IPS-18a (cell line): ENCODE measurements around the gene KCNV2.

Experiments
- H3K27ac ChIP-seq: one replicate; pipeline ENCODE4 v1.5.1; 2013; ENCODE audit warnings: low read length
- H3K27me3 ChIP-seq: one replicate; pipeline ENCODE4 v1.6.1; 2013; ENCODE audit warnings: mild to moderate bottlenecking, low read length; ENCODE audit not compliant: control insufficient read depth, insufficient read depth
- H3K36me3 ChIP-seq: one replicate; pipeline ENCODE4 v1.6.1; 2013; ENCODE audit warnings: low read depth, low read length; ENCODE audit not compliant: control insufficient read depth
- H3K4me1 ChIP-seq: one replicate; pipeline ENCODE4 v1.6.1; 2013; ENCODE audit warnings: low read depth, low read length; ENCODE audit not compliant: control insufficient read depth
- H3K4me3 ChIP-seq: one replicate; pipeline ENCODE4 v1.5.1; 2013; ENCODE audit warnings: low read length
- H3K9ac ChIP-seq: one replicate; pipeline ENCODE4 v1.6.1; 2013; ENCODE audit warnings: mild to moderate bottlenecking, low read length, moderate library complexity
- H3K9me3 ChIP-seq: one replicate; pipeline ENCODE4 v1.6.1; 2013; ENCODE audit warnings: low read depth, low read length; ENCODE audit not compliant: control insufficient read depth

KCNV2 gene

GRCh38 chr9:2722715-2723114, 5.4 kb downstream of the KCNV2 start:
- Histone ChIP-seq H3K4me3 (no peak overlapping the region), H3K9me3 (no peaks in the 10 kb centered on the region), H3K27me3 (no peaks in the 10 kb centered on the region), H3K9ac (no peak overlapping the region), H3K4me1 (no peaks in the 10 kb centered on the region), H3K36me3 (no peaks in the 10 kb centered on the region), H3K27ac (no peak overlapping the region)

GRCh38 chr9:2723376-2724065, 6.2 kb downstream of the KCNV2 start:
- Histone ChIP-seq H3K9ac (no peak overlapping the region), H3K27ac (no peak overlapping the region), H3K4me1 (peaks cover 3% of the 10 kb centered on the region), H3K4me3 (no peak overlapping the region), H3K27me3 (no peaks in the 10 kb centered on the region), H3K36me3 (no peaks in the 10 kb centered on the region), H3K9me3 (no peaks in the 10 kb centered on the region)

GRCh38 chr9:2725126-2725525, 7.8 kb downstream of the KCNV2 start:
- Histone ChIP-seq H3K27me3 (no peaks in the 10 kb centered on the region), H3K4me1 (peaks cover 3% of the 10 kb centered on the region), H3K36me3 (no peaks in the 10 kb centered on the region), H3K9ac (no peak overlapping the region), H3K27ac (no peak overlapping the region), H3K9me3 (no peaks in the 10 kb centered on the region), H3K4me3 (no peak overlapping the region)

GRCh38 chr9:2725898-2726649, 8.8 kb downstream of the KCNV2 start:
- Histone ChIP-seq H3K9me3 (no peaks in the 10 kb centered on the region), H3K27me3 (no peaks in the 10 kb centered on the region), H3K9ac (no peak overlapping the region), H3K4me1 (peaks cover 3% of the 10 kb centered on the region), H3K4me3 (no peak overlapping the region), H3K27ac (no peak overlapping the region), H3K36me3 (no peaks in the 10 kb centered on the region)

GRCh38 chr9:2726650-2727340, 9.5 kb downstream of the KCNV2 start:
- Histone ChIP-seq H3K27ac (no peak overlapping the region), H3K9me3 (no peaks in the 10 kb centered on the region), H3K4me3 (no peak overlapping the region), H3K27me3 (no peaks in the 10 kb centered on the region), H3K9ac (no peak overlapping the region), H3K4me1 (peaks cover 3% of the 10 kb centered on the region), H3K36me3 (no peaks in the 10 kb centered on the region)

GRCh38 chr9:2727374-2727773, 10.1 kb downstream of the KCNV2 start:
- H3K36me3 ChIP-seq = no peaks in the 10 kb centered on the region
- no peaks in the 10 kb centered on the region for H3K9me3 ChIP-seq
- H3K27ac ChIP-seq = no peak overlapping the region
- peaks cover 3% of the 10 kb centered on the region for H3K4me1 ChIP-seq
- H3K9ac ChIP-seq = no peak overlapping the region
- no peak overlapping the region for H3K4me3 ChIP-seq
- H3K27me3 ChIP-seq = no peaks in the 10 kb centered on the region

- Histone ChIP-seq H3K9ac (no peak overlapping the region), H3K4me3 (no peak overlapping the region), H3K27ac (no peak overlapping the region), H3K27me3 (no peaks in the 10 kb centered on the region), H3K9me3 (no peaks in the 10 kb centered on the region), H3K4me1 (peaks cover 3% of the 10 kb centered on the region), H3K36me3 (no peaks in the 10 kb centered on the region)
These were observed 10.8 kb downstream of the KCNV2 start for GRCh38 chr9:2727966-2728613.

- H3K9ac ChIP-seq = no peak overlapping the region
- no peak overlapping the region for H3K4me3 ChIP-seq
- no peaks in the 10 kb centered on the region for H3K27me3 ChIP-seq
- peaks cover 3% of the 10 kb centered on the region for H3K4me1 ChIP-seq
- no peaks in the 10 kb centered on the region for H3K9me3 ChIP-seq
- no peak overlapping the region for H3K27ac ChIP-seq
- H3K36me3 ChIP-seq = no peaks in the 10 kb centered on the region
These were observed 11.7 kb downstream of the KCNV2 start for GRCh38 chr9:2729003-2729402.

GRCh38 chr9:2729721-2730120, 12.4 kb downstream of the KCNV2 start:
- Histone ChIP-seq H3K27me3 (no peaks in the 10 kb centered on the region), H3K36me3 (no peaks in the 10 kb centered on the region)

GRCh38 chr9:2730971-2731370, 13.7 kb downstream of the KCNV2 start:
- Histone ChIP-seq H3K9ac (no peak overlapping the region), H3K27me3 (no peaks in the 10 kb centered on the region), H3K9me3 (no peaks in the 10 kb centered on the region), H3K36me3 (no peaks in the 10 kb centered on the region), H3K4me1 (peaks cover 3% of the 10 kb centered on the region), H3K4me3 (no peak overlapping the region), H3K27ac (no peak overlapping the region)

More at GRCh38 chr9:2729721-2730120, 12.4 kb downstream of the KCNV2 start:
- H3K4me1 ChIP-seq = peaks cover 3% of the 10 kb centered on the region
- H3K9me3 ChIP-seq = no peaks in the 10 kb centered on the region
- H3K4me3 ChIP-seq = no peak overlapping the region
- no peak overlapping the region for H3K27ac ChIP-seq
- H3K9ac ChIP-seq = no peak overlapping the region

- Histone ChIP-seq H3K27me3 (no peaks in the 10 kb centered on the region), H3K4me3 (no peak overlapping the region), H3K36me3 (no peaks in the 10 kb centered on the region), H3K27ac (no peak overlapping the region), H3K9me3 (no peaks in the 10 kb centered on the region), H3K4me1 (peaks cover 3% of the 10 kb centered on the region), H3K9ac (no peak overlapping the region)
These were observed 15.2 kb downstream of the KCNV2 start for GRCh38 chr9:2732492-2732891.
